Measurements from ENCODE around the gene CADPS2.

CADPS2 gene

DNA sequence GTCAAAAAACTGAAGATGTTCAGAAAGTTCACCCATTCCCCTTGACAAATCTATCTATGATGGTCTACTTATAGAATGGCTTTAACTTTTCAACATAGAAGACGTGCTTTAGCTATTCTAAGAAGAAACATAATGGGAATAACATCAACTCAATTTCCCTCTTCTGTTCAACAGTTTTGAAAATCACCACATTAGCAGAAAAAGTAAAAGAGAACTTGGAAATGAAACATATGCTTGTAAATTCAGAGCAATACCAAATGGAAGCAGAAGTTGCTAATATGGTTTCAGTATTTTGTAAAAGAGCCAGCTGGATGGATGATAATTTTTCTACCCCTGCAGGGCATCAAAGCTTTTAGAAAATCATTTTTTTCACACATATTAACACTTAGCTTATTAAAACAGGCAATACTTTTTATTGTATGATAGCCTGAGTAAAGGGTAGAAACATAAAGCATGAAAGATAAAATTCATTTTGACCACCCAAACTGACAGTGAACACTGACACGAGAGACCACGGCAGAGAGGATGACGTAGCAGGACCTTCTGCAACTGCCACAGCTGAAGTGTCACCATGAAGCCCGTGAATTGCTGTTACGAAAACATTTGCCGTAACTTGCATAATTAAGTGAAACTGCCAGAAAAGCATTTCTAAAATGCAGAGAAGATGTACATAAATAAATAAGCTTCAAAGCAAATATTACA lies 542.5 kb downstream of the CADPS2 start:
- DNase-seq: no peak

- DNase-seq: no peak
Observed at GRCh38 chr7:122340427-122340826, 545.8 kb downstream of the CADPS2 start.

DNA sequence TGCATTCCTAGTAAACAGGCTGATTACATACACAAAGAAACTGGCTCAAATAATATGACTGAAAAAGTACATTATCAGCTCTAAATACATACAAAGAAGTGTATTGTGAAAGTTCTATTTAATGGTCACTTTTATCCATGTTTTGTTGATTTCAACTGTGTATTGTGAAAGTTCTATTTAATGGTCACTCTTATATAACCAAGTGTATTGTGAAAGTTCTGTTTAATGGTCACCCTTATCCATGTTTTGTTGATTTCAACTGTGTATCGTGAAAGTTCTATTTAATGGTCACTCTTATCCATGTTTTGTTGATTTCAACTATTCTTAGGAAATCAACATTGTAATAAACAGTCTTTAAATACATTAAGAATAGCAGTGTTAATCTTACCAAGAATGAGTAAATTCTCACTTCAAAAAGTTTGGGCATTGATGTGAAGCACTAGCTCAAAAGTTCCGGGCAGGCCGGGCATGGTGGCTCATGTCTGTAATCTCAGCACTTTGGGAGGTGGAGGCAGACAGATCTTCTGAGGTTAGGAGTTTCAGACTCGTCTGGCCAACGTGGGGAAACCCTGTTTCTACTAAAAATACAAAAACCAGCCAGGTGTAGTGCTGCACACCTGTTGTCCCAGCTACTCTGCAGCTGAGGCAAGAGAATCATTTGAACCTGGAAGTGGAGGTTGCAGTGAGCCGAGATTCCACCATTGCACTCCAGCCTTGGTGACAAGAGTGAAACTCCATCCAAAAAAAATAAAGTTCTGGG lies 546.9 kb downstream of the CADPS2 start:
- DNase-seq: no peak

DNA sequence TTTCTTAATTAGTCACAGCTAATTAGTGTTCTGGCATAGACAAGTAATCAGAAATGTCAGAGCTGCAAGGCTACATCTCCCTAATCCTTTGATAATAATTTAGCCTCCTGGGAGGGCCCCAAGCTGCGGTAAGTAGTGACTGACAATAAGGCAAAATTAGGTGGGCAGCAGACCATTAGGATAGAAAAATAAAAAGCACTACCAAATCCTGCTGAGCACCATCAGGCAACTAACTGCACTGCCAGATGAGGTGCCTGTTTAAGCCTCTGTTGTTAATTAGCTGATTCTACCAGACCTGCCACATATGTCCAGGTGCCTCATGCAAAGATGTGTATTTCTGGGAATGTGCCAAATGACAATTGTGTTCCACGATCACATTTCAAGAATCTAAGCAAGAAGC lies 549.2 kb downstream of the CADPS2 start:
- DNase-seq: peak; percentile 74

- DNase-seq: no peak
Observed at GRCh38 chr7:122329145-122329802, 557.0 kb downstream of the CADPS2 start.

GRCh38 chr7:122327969-122328368 lies 558.3 kb downstream of the CADPS2 start:
- DNase-seq: no peak

- DNase-seq: no peak
Observed at GRCh38 chr7:122316467-122317388, 569.5 kb downstream of the CADPS2 start.

GRCh38 chr7:122315507-122316466 lies 570.5 kb downstream of the CADPS2 start:
- no peak for DNase-seq

DNA sequence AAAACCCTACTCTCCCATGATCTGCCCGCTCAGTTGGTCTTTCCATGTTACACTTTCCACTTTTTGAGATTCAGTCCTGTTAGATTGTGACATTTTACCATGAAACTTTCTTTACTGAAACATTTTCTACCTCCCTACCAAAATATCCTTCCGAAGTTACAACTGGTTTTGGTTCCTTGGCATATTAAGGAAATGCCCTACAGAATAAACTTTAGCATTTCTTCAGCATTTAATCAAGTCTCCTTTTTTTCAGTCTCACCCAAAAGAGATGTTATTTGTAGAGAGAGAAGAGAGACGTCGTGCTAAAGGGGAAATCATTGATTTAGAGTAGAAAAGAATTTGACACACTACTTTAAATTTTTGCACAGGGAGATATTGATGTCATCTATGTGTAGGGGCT lies 572.0 kb downstream of the CADPS2 start:
- DNase-seq: no peak

GRCh38 chr7:122312789-122313188 lies 573.5 kb downstream of the CADPS2 start:
- DNase-seq: no peak

- no peak for DNase-seq
Observed at GRCh38 chr7:122311734-122312450, 574.4 kb downstream of the CADPS2 start.

- no peak for DNase-seq
Observed at GRCh38 chr7:122311050-122311700, 575.1 kb downstream of the CADPS2 start.

DNA sequence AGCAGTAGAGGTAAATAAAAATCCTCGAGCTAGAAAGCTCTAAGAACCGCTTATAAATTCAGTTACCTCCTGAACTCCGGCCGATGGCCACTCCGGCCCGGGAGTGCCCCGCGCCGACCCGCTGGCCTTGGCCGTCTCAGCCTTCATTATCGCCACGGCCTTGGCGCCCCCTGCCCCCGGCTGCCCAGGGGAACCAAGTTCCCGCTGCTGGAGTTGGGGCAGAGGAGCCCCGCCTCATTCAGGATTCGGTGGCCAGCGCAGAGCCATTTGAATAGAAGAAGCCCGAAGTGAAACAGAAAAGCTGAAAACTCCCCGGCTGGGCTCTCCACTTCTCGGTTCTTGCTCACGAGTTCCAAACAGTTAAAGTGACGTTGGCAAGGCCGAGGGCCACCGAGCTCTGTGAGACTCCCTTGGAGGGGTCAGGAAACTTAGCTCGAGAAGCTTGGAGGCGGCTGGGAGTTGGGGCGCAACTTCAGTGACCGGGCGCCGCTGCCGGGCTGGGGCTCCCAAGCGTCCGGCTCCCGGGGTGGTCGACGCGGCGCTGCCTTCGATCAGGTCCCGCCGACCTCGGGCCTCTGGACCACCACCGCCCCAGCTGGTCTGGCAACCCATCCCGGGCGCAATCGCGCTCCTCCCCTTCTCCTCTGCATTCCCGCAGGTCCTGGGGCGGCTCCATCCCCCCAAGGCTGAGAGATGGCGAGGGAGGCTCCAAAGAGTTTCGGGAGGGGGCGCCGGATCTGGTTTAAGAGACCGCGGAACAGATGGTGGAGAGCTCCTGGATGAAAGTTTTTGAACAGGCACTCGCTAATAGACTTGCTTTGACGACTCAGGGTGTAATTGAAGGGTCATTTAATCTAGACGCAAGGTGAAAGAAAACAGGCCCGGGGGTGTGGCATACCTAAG lies 575.9 kb downstream of the CADPS2 start:
- DNase-seq: no peak

- DNase-seq: no peak
Observed at GRCh38 chr7:122309421-122309820, 576.8 kb downstream of the CADPS2 start.

DNA sequence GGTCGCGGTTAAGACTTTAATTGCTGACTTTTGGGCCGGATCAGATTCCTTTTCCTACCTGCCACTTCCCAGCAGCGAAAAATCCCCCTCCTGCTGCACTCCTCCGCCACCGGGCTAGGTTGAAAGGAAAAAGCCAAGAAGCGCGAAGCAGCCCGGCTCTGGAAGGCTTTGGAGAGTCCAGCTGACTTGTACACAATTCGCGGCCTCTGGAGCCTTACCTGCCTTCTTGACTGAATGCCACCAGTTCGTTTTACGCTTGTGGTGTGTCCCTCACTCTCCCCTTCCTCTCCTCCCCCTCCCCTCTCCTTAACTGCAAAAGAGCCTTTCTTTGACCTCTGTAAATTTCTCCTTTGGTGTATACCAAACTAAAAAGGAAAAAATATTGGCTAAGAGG lies 579.0 kb downstream of the CADPS2 start:
- DNase-seq: no peak

DNA sequence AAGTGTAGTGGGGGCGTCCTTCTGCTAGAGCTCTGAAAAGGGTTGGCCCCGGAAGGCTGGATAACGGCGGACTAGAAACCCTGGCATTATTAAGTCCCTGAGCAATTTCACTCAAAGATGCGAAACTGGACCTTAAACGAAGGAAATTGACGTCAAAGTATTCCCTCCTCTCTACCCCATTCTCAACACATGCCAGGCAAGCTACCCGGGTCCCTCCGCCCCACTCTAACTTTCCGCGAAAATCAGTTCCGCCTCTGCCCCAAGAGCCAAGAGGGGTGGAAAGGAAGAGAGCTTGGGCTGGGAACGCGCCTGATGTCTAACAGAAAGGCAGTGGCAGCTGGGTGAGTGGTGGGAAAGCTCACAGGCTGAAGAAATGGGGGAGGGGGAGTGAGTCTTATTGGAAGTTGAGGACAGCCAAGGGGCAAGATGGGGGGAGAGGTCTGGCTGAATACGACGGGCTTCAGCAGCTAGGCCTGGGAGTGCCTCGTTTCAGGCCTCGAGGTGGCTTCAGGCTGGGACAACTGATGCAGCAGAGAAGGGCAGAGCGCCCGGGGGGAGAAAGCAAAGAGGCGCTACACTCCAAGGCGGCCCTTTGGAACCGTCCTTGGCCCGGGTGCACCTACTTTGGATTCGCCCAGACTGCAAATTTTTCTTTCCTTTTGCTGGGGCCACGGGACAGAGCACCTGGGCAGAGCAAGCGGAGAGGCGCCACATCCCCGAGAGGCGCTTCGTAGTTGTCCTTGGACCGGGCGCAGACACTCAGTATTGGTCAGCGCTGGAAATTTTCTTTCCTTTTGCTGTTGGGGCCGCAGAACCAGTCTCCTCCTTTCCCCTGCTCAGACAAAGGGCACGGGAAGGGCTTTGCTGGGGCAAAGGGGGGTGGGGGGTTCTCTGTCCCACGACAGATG lies 579.7 kb downstream of the CADPS2 start:
- DNase-seq: no peak

- DNase-seq: peak; percentile 82
Observed at GRCh38 chr7:122305475-122306319, 580.6 kb downstream of the CADPS2 start.

All from COR-L47 (cell line).